Measurements from ENCODE around the gene PLK2. TPM values are rescaled to one million over a fixed set of nuclear protein-coding genes. Genes with fewer than 3 reads are reported as not detected.

Gene PLK2
- total and polyA plus RNA-seq, 2 of the 8 experiments (the other 6 are each of a cell fraction or from before 2014, with no cell fraction given): 5.8 to 20.6 TPM

GRCh38 chr5:58462154-58462553, 2.3 kb upstream of the PLK2 start:
- no peak overlapping the region for H4K8ac ChIP-seq (ENCODE audit: extremely low read depth, insufficient read depth, low read length)
- H3K4me1 ChIP-seq (replicated peaks in 1 of 4; ENCODE audit: control insufficient read depth in 3 of 4, insufficient read depth in 4 of 4, low read length in 3 of 4): peaks cover 2 to 7% (median 4%) of the 10 kb centered on the region in 4 experiments; a peak in 6 of 7 replicates
- peak overlapping the region; percentile 7 for H2BK120ac ChIP-seq (replicated peaks; ENCODE audit: low read depth, low read length)
- no peaks in the 10 kb centered on the region; the same call in 1 of the 2 replicates for H3K23me2 ChIP-seq (ENCODE audit: low read depth, low read length)
- CTCF ChIA-PET (ENCODE audit: partially characterized antibody): interaction anchor here (0.6 to 4.4 kb wide), 16 partner anchors 12 to 1162 kb away, joined by 3 to 86 read pairs (median 4); no protein-coding TSS in a partner anchor
- H3K36me3 ChIP-seq (ENCODE audit: control insufficient read depth in 2 of 4, insufficient read depth in 4 of 4, low read length in 3 of 4): peaks cover 0 to 6% (median 0%) of the 10 kb centered on the region in 4 experiments; a peak in 3 of 8 replicates
- H4K5ac ChIP-seq (ENCODE audit: insufficient read length, low read depth, low read length): no peak overlapping the region
- H2BK12ac ChIP-seq (ENCODE audit: low read depth, low read length): no peak overlapping the region
- no peak overlapping the region for H3K18ac ChIP-seq (ENCODE audit: extremely low read depth, low read length)
- POLR2A ChIA-PET (ENCODE audit: partially characterized antibody): no interaction called here
- no peak overlapping the region for H3K23ac ChIP-seq (ENCODE audit: insufficient read length)
- H2BK20ac ChIP-seq (ENCODE audit: low read length): peak overlapping the region; percentile 48; the same call in 1 of the 2 replicates
- no peak overlapping the region for H3K56ac ChIP-seq (replicated peaks; ENCODE audit: insufficient read length, low read depth, low read length)
- H3K14ac ChIP-seq (ENCODE audit: insufficient read length): no peak overlapping the region
- no peak overlapping the region for H3K4ac ChIP-seq (replicated peaks; ENCODE audit: insufficient read length, low read depth, low read length)
- H3K4me3 ChIP-seq (ENCODE audit: extremely low read depth in 1 of 4, insufficient read depth in 2 of 4, low read depth in 3 of 4, low read length in 4 of 4): no peak overlapping the region
- peak overlapping the region; percentile 2; the same call in 1 of the 2 replicates for H3K27ac ChIP-seq (ENCODE audit: low read depth, low read length)
- H4K91ac ChIP-seq (replicated peaks; ENCODE audit: insufficient read length, low read length): no peak overlapping the region
- no peak for TF ChIP-seq NANOG (IDR thresholded peaks at IDR 0.05; ENCODE audit: insufficient read depth, low read depth, low read length, poor library complexity, severe bottlenecking)
- peaks cover 0 to 3% (median 2%) of the 10 kb centered on the region in 4 experiments; a peak in 3 of 7 replicates for H3K27me3 ChIP-seq (replicated peaks in 1 of 4; ENCODE audit: control insufficient read depth in 3 of 4, extremely low read depth in 1 of 4, insufficient read depth in 3 of 4, low read length in 3 of 4)
- H2BK5ac ChIP-seq (ENCODE audit: low read depth, low read length): peak overlapping the region; percentile 63; the same call in 1 of the 2 replicates
- FAIRE-seq (no peak), DNase-seq (ENCODE audit: low read depth in 1 of 2, low spot score in 2 of 2) (no peak)
- no peaks in the 10 kb centered on the region for H3K79me1 ChIP-seq (ENCODE audit: low read depth, low read length)
- H3K9ac ChIP-seq (replicated peaks in 1 of 4; ENCODE audit: extremely low read depth in 1 of 4, low read depth in 3 of 4, low read length in 3 of 4): no peak overlapping the region
- H2AK5ac ChIP-seq (ENCODE audit: low read depth, low read length): no peak overlapping the region
- 83% methylated on average over 3 of the region's 3 CpGs; no CpG with 5 or more reads in 1 of the 2 experiments for WGBS, 2 experiments (ENCODE audit: extremely low coverage in 1 of 2, insufficient coverage in 1 of 2, insufficient read length in 1 of 2, insufficient replicate concordance in 2 of 2, low coverage in 1 of 2, low lambda C conversion rate in 2 of 2, missing lambda C conversion rate in 1 of 2)
- H3K9me3 ChIP-seq (ENCODE audit: insufficient read depth in 2 of 2, low read depth in 1 of 2, low read length in 1 of 2): no peaks in the 10 kb centered on the region
- H2AFZ ChIP-seq (ENCODE audit: low read length): 0 out of 2 replicates have a peak overlapping the region, but pooled peaks have one; percentile 11
- no peak overlapping the region for H2BK15ac ChIP-seq (ENCODE audit: low read length)
- peaks cover 0 to 2% of the 10 kb centered on the region in 2 experiments for H4K20me1 ChIP-seq (replicated peaks in 1 of 2; ENCODE audit: control insufficient read depth in 1 of 2, insufficient read depth in 2 of 2, low read length in 2 of 2)
- no peak overlapping the region for H3K4me2 ChIP-seq (ENCODE audit: insufficient read depth in 1 of 2, low read depth in 2 of 2, low read length in 2 of 2)
- 0 out of 4 replicates have a peak, but pooled peaks cover 0 to 2% of the 10 kb centered on the region in 2 experiments for H3K79me2 ChIP-seq (ENCODE audit: control insufficient read depth in 1 of 2, insufficient read depth in 2 of 2, low read length in 2 of 2)
